H9 (cell line): ENCODE results near the gene SCYGR1. TPM values are rescaled to one million over a fixed set of nuclear protein-coding genes. Genes with fewer than 3 reads are reported as not detected.

Experiments
- DNase-seq: peaks from one replicate; pipeline ENCODE4 v3.0.0-alpha.2; 2017
- H2AFZ ChIP-seq: one replicate; pipeline ENCODE4 v1.6.1; 2013; ENCODE audit warnings: mild to moderate bottlenecking, low read length, control low read depth, moderate library complexity
- H2AK5ac ChIP-seq: 2 replicates; pipeline ENCODE4 v1.6.1; 2013; ENCODE audit warnings: low read length, control low read depth, mixed read lengths; ENCODE audit not compliant: insufficient read length
- H2BK120ac ChIP-seq: one replicate; pipeline ENCODE4 v1.6.1; 2013; ENCODE audit warnings: low read depth, mild to moderate bottlenecking, low read length, control low read depth, inconsistent platforms; ENCODE audit not compliant: poor library complexity, severe bottlenecking
- H2BK12ac ChIP-seq: 2 replicates; pipeline ENCODE4 v1.6.1; 2013; ENCODE audit warnings: low read length, control low read depth, mixed read lengths, low read depth; ENCODE audit not compliant: insufficient read length
- H2BK15ac ChIP-seq: 2 replicates; pipeline ENCODE4 v1.6.1; 2013; ENCODE audit warnings: low read depth, low read length, control low read depth
- H2BK20ac ChIP-seq: one replicate; pipeline ENCODE4 v1.6.1; 2013; ENCODE audit warnings: low read depth, mild to moderate bottlenecking, low read length, control low read depth, inconsistent platforms; ENCODE audit not compliant: poor library complexity, severe bottlenecking
- H2BK5ac ChIP-seq: 2 replicates; pipeline ENCODE4 v1.6.1; 2013; ENCODE audit warnings: low read length, control low read depth, mixed read lengths; ENCODE audit not compliant: insufficient read length
- H3K14ac ChIP-seq: 2 replicates; pipeline ENCODE4 v1.6.1; 2013; ENCODE audit warnings: low read length, control low read depth; ENCODE audit not compliant: insufficient read depth
- H3K18ac ChIP-seq: 2 replicates; pipeline ENCODE4 v1.6.1; 2013; ENCODE audit warnings: low read depth, mild to moderate bottlenecking, mixed read lengths, low read length, control low read depth; ENCODE audit not compliant: insufficient read length
- H3K23ac ChIP-seq: 2 replicates; pipeline ENCODE4 v1.6.1; 2013; ENCODE audit warnings: low read length, control low read depth, mixed read lengths, low read depth; ENCODE audit not compliant: insufficient read length
- H3K23me2 ChIP-seq: 2 replicates; pipeline ENCODE4 v1.6.1; 2013; ENCODE audit warnings: low read depth, mild to moderate bottlenecking, mixed read lengths, low read length, control low read depth; ENCODE audit not compliant: insufficient read length, poor library complexity, severe bottlenecking
- H3K27ac ChIP-seq: 2 replicates; pipeline ENCODE4 v1.5.1; 2013; ENCODE audit warnings: low read length, control low read depth, mixed read lengths, low read depth; ENCODE audit not compliant: insufficient read length
- H3K27me3 ChIP-seq: 2 replicates; pipeline ENCODE4 v1.6.1; 2013; ENCODE audit warnings: low read length, control low read depth, inconsistent platforms; ENCODE audit not compliant: insufficient read depth
- H3K4ac ChIP-seq: 2 replicates; pipeline ENCODE4 v1.6.1; 2013; ENCODE audit warnings: low read depth, mild to moderate bottlenecking, control low read depth, inconsistent platforms, low read length, moderate library complexity
- H3K4me1 ChIP-seq: 2 replicates; pipeline ENCODE4 v1.6.1; 2013; ENCODE audit warnings: low read length, control low read depth, inconsistent platforms; ENCODE audit not compliant: insufficient read depth
- H3K4me2 ChIP-seq: 2 replicates; pipeline ENCODE4 v1.6.1; 2013; ENCODE audit warnings: low read length, control low read depth, mixed read lengths; ENCODE audit not compliant: insufficient read length, insufficient read depth
- H3K56ac ChIP-seq: 2 replicates; pipeline ENCODE4 v1.6.1; 2013; ENCODE audit warnings: low read depth, mild to moderate bottlenecking, mixed read lengths, low read length, control low read depth; ENCODE audit not compliant: insufficient read length
- H3K79me1 ChIP-seq: 2 replicates; pipeline ENCODE4 v1.6.1; 2013; ENCODE audit warnings: low read depth, mild to moderate bottlenecking, moderate library complexity, low read length, control low read depth, inconsistent platforms; ENCODE audit not compliant: insufficient read depth, poor library complexity, severe bottlenecking
- H3K79me2 ChIP-seq: 2 replicates; pipeline ENCODE4 v1.6.1; 2013; ENCODE audit warnings: low read length, control low read depth, inconsistent platforms; ENCODE audit not compliant: insufficient read depth
- H3K9ac ChIP-seq: 2 replicates; pipeline ENCODE4 v1.6.1; 2013; ENCODE audit warnings: low read length, control low read depth, mixed read lengths; ENCODE audit not compliant: insufficient read length; ENCODE audit errors: extremely low read depth
- H3K9me3 ChIP-seq: one replicate; pipeline ENCODE4 v1.6.1; 2013; ENCODE audit warnings: low read depth, low read length, inconsistent platforms; ENCODE audit not compliant: control insufficient read depth
- H3T11ph ChIP-seq: one replicate; pipeline ENCODE4 v1.6.1; 2013; ENCODE audit warnings: mild to moderate bottlenecking, low read length, control low read depth, inconsistent platforms
- H4K20me1 ChIP-seq: one replicate; pipeline ENCODE4 v1.6.1; 2013; ENCODE audit not compliant: control insufficient read depth, insufficient read length, insufficient read depth
- H4K5ac ChIP-seq: 2 replicates; pipeline ENCODE4 v1.6.1; 2013; ENCODE audit warnings: low read depth, mild to moderate bottlenecking, mixed read lengths, low read length, control low read depth; ENCODE audit not compliant: insufficient read length
- H4K8ac ChIP-seq: replicated peaks from 2 replicates; pipeline ENCODE4 v1.6.1; 2013; ENCODE audit warnings: low read length, control low read depth, mixed read lengths, low read depth; ENCODE audit not compliant: insufficient read length
- H4K91ac ChIP-seq: 2 replicates; pipeline ENCODE4 v1.6.1; 2013; ENCODE audit warnings: low read depth, mild to moderate bottlenecking, moderate library complexity, mixed read lengths, low read length, control low read depth; ENCODE audit not compliant: insufficient read length
- H3K27ac Mint-ChIP-seq, 3 experiments: 2 replicates in 2 of 3; 3 replicates in 1 of 3; pipeline ENCODE4 v1.8.0; 2020 to 2021; ENCODE audit warnings: mixed read lengths in 3 of 3, mild to moderate bottlenecking in 1 of 3, moderate library complexity in 1 of 3
- H3K27me3 Mint-ChIP-seq: 2 replicates; pipeline ENCODE4 v1.8.0; 2021; ENCODE audit warnings: low read depth, mild to moderate bottlenecking, moderate library complexity, mixed read lengths
- H3K36me3 Mint-ChIP-seq, 3 experiments: 2 replicates in 2 of 3; 3 replicates in 1 of 3; pipeline ENCODE4 v1.8.0; 2020 to 2021; ENCODE audit warnings: low read depth in 3 of 3, mixed read lengths in 3 of 3; ENCODE audit not compliant: insufficient read depth in 1 of 3
- H3K4me1 Mint-ChIP-seq, 2 experiments: 2 replicates each; pipeline ENCODE4 v1.8.0; 2020; ENCODE audit warnings: mixed read lengths in 2 of 2
- H3K4me3 Mint-ChIP-seq, 2 experiments: 2 replicates in 1 of 2; 3 replicates in 1 of 2; pipeline ENCODE4 v1.8.0; 2020 to 2021; ENCODE audit warnings: mild to moderate bottlenecking in 2 of 2, mixed read lengths in 2 of 2, moderate library complexity in 1 of 2
- H3K9me3 Mint-ChIP-seq, 2 experiments: 2 replicates in 1 of 2; 3 replicates in 1 of 2; pipeline ENCODE4 v1.8.0; 2020; ENCODE audit warnings: mild to moderate bottlenecking in 2 of 2, mixed read lengths in 2 of 2, moderate library complexity in 1 of 2
- CTCF ChIP-seq: fragments of 200-600 bp; sonication (generic); conservative IDR thresholded peaks from 3 replicates; pipeline ENCODE4 v1.8.0; 2021; ENCODE audit warnings: antibody characterized with exemption, mild to moderate bottlenecking
- WGBS: extraction: QIAGEN DNeasy Blood & Tissue Kit; methylation state at CpG from one replicate; pipeline ENCODE4 v1.1.7; 2013; ENCODE audit warnings: missing lambda C conversion rate, low lambda C conversion rate, mixed read lengths; ENCODE audit not compliant: insufficient read length; ENCODE audit errors: extremely low coverage; 5-methylcytosine and 5-hydroxymethylcytosine counted together
- total RNA-seq: library from RNA; stranded (reverse); gene quantifications from 2 replicates; pipeline ENCODE4 v1.2.1, GENCODE V29; 2021

The SCYGR1 gene
- total RNA-seq, 1 experiment from 2014 or later = not detected

- no peak overlapping the region for H3K14ac ChIP-seq
- H3K36me3 Mint-ChIP-seq = peaks cover 0 to 11% (median 0%) of the 10 kb centered on the region in 3 experiments; a peak in 1 of 7 replicates
- H3K79me2 ChIP-seq = no peaks in the 10 kb centered on the region
- H4K91ac ChIP-seq = no peak overlapping the region
- no peak overlapping the region for H3K4me3 Mint-ChIP-seq
- no peaks in the 10 kb centered on the region for H3K4me1 Mint-ChIP-seq
- no peaks in the 10 kb centered on the region for H3K27me3 Mint-ChIP-seq
- peak; percentile 64 for TF ChIP-seq CTCF
- H4K8ac ChIP-seq = no peak overlapping the region
- no peaks in the 10 kb centered on the region for H3K9me3 ChIP-seq
- no peak for DNase-seq
- no peak overlapping the region for H3K56ac ChIP-seq
- no peaks in the 10 kb centered on the region for H3K79me1 ChIP-seq
- H3K18ac ChIP-seq = no peak overlapping the region
- no peak overlapping the region for H2AFZ ChIP-seq
- no peak overlapping the region for H3T11ph ChIP-seq
- H3K23ac ChIP-seq = no peak overlapping the region
- H3K27me3 ChIP-seq = no peaks in the 10 kb centered on the region
- H4K5ac ChIP-seq = no peak overlapping the region
- no peak overlapping the region for H3K9ac ChIP-seq
- no peaks in the 10 kb centered on the region for H3K9me3 Mint-ChIP-seq
- H3K23me2 ChIP-seq = no peaks in the 10 kb centered on the region
- no peak overlapping the region for H2BK15ac ChIP-seq
- no peak overlapping the region for H2BK5ac ChIP-seq
- no peak overlapping the region for H3K4ac ChIP-seq
- no peak overlapping the region for H2BK12ac ChIP-seq
- no CpG with 5 or more reads among the region's 6 CpGs for WGBS
- H4K20me1 ChIP-seq = no peaks in the 10 kb centered on the region
- H3K4me1 ChIP-seq = no peaks in the 10 kb centered on the region
- H2BK20ac ChIP-seq = no peak overlapping the region
- no peak overlapping the region for H2AK5ac ChIP-seq
- H3K27ac Mint-ChIP-seq = no peak overlapping the region
- H2BK120ac ChIP-seq = no peak overlapping the region
- H3K27ac ChIP-seq = no peak overlapping the region
- H3K4me2 ChIP-seq = no peak overlapping the region
Measured at GRCh38 chr2:227363756-227364155, 24.0 kb downstream of the SCYGR1 start.
